Stimulated activated CD8-positive, alpha-beta memory T cell treated with anti-CD3 and anti-CD28 coated beads, Interleukin-12 subunit alpha, Interleukin-12 subunit beta, amount 100 ng/mL, for 4 hours (primary cell): ENCODE measurements around the gene LGI2.
"Not testable (repeated sequence)": the region's sequence is repeated elsewhere in the genome, so short reads cannot be mapped to it uniquely, and the experiment has no call there.

Experiments
- DNase-seq: peaks from one replicate; pipeline ENCODE4 v3.0.0-alpha.2; 2020; ENCODE audit warnings: low read depth

LGI2 gene, protein sequence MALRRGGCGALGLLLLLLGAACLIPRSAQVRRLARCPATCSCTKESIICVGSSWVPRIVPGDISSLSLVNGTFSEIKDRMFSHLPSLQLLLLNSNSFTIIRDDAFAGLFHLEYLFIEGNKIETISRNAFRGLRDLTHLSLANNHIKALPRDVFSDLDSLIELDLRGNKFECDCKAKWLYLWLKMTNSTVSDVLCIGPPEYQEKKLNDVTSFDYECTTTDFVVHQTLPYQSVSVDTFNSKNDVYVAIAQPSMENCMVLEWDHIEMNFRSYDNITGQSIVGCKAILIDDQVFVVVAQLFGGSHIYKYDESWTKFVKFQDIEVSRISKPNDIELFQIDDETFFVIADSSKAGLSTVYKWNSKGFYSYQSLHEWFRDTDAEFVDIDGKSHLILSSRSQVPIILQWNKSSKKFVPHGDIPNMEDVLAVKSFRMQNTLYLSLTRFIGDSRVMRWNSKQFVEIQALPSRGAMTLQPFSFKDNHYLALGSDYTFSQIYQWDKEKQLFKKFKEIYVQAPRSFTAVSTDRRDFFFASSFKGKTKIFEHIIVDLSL

DNA sequence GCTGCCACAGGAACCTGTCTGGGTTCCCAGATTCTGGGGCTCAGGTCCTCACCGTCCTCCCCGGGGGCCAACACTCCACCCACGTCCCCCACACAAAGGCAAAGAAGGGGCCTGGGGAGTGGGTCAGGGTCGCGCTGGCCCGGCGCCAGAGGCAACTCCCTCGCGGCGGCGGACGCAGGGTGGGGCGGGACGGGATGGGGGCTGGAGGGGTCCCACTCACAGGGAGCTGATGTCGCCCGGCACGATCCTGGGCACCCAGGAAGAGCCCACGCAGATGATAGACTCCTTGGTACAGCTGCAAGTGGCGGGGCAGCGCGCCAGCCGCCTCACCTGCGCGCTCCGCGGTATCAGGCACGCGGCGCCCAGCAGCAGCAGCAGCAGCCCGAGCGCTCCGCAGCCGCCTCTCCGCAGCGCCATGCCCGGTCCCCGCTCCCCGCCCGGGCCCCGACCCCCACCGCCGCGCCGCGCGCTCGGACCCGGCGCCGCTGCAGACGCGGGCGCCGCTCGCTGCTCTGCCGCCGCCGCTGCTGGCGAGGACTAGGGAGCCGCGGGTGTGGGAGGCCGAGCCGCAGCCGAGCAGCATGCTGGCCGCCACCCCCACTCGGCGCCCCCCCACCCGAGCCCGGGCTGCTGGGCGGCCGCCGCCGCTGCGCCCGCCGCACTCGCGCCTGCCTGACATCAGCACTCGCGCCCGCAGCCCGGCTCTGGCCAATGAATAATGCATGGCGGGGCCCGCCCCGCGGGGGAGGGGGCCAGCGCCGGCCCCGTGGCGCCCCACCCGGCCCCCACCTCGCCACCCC is at the start of gene LGI2:
Gene LGI2, minus strand, starts transcription at position 670 of the 800 bp plus-strand sequence. Its CDS starts 253 bp downstream, at position 417.
- DNase-seq: no peak

- no peak for DNase-seq
These were observed 47.8 kb upstream of the LGI2 start for GRCh38 chr4:25078523-25078922.

GRCh38 chr4:25076625-25077398 is 46.1 kb upstream of the LGI2 start:
- DNase-seq: no peak

DNA sequence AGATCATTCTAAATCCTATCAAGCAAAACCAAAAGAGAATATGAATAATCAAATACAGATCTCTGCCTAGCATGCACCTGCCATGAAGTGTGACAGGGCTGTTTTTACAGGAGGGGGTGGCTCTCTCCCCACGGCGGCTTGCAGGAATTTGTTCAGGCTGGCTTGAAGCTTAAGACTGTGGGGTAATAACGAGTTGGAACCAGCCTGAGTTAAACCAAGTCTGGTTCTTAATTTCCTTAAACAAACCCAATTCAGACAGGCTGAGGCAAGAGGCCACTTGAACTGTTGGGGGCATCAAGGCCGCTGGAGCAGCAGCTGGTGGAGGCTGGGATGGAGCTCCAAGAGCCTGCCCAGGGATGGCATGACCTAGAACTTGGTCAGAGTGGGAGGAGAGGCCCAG is 45.1 kb upstream of the LGI2 start:
- DNase-seq: no peak

DNA sequence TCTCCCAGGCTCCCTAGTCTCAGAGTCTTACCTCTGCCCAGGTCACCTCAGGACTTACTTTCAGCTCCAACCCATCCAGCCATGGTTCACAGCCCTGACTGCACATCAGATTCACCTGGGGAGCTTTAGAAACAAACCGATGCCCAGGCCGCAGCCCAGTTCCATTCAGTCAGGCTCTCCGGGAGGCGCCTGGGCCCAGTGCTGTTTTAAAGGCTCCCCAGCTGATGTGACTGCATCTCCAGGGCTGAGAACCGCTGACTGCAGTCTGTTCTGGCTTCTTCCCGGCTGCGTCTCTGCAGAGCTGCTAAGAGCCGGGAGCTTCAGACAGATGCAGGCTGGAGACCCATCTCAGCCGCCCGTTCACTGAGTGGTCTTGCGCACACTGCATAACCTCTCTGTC is 44.4 kb upstream of the LGI2 start:
- no peak for DNase-seq

GRCh38 chr4:25070545-25070944 is 39.8 kb upstream of the LGI2 start:
- no peak for DNase-seq

- no peak for DNase-seq
These were observed 38.3 kb upstream of the LGI2 start for GRCh38 chr4:25069014-25069413.

DNA sequence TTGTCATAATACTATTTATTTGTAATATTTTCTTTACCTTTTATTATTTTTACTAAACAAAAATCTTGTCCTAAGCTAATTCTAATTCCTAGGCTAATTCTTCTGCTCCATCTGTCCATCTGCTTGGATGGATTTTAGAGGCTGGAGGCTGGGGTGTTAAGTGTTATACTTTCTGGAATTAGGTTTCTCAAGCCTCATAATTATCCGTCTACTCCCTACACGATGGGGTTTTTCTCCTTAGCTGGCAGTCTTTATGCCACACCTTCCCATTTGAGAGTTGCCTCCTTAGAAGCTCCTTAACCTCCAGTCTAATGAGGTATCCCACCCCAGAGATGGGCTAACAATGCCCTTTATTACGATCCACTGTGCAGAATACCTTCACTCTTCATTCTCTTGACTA is 37.6 kb upstream of the LGI2 start:
- DNase-seq: no peak

- no peak for DNase-seq
These were observed 35.3 kb upstream of the LGI2 start for GRCh38 chr4:25065932-25066590.

- DNase-seq: no peak
These were observed 34.7 kb upstream of the LGI2 start for GRCh38 chr4:25065431-25065858.

GRCh38 chr4:25064447-25064846 is 33.7 kb upstream of the LGI2 start:
- not testable (repeated sequence) for DNase-seq

DNA sequence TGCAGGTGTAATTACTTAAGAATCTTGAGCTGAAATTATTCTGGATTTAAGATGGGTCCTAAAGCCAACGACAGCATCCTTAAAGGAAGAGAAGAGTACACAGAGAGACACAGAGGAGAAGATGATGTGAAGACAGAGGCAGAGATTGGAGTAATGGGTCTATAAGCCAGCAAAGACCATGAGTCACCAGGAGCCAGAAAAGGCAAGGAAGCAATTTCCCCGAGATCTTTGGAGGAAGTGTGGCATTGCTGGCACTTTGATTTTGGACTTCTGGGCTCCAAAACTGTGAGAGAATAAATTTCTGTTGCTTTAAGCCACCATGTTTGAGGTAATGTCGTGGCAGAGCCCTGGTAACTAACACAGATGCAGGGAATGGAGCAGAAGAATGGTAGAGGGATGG is 32.4 kb upstream of the LGI2 start:
- DNase-seq: no peak

DNA sequence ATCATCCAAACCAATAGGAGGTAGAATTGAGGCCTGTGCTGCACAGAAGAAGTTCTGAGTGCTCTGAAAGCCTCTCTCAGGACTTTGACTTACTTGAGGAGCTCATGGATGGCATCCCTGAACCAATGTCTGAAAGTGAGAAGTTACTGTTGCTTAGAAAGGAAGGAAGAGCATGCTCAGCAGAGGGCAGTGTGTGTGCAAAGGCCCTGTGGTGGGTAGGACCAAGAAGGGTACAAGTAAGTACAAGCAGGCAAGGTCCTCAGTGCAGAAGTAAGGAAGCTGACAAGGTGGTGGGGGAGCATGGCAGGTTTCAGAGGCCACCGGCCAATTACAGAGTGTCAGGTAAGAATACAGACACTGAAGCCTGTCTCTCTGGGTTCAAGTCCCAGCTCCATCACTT is 31.4 kb upstream of the LGI2 start:
- no peak for DNase-seq

- DNase-seq: no peak
These were observed 30.9 kb upstream of the LGI2 start for GRCh38 chr4:25061602-25062001.

GRCh38 chr4:25060963-25061340 is 30.2 kb upstream of the LGI2 start:
- no peak for DNase-seq

DNA sequence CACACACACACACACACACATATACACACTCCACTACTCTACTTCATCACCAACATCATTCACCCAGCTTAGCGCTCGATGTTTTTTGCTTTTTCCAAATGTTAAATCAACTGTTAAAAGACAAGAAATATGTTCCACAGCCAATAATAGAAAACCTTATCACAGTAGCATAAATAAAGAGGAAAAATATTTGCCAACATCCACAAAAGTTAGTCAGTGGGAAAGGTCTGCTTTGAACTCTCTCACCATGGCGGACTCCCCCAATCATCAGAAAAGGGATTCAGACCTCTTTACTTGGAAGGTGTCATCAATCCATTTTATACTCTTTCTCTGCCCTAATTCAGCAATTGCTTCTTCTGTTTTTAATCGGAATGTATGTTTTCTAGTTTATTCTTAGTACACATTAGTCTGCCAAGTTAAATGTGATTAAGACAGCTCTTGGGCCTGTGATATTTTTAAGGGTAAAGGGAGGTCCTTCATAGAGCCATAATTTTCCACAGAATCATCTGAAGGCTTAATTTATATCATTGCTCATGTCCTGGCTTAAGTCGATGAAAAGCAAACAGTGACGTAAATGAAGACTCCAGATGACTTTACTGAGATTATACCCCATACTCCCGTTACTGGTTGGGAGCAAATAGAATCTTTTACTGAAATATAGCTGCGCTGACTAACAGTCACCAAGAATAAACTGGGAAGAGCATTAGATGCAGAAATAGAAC is 29.7 kb upstream of the LGI2 start:
- DNase-seq: no peak

DNA sequence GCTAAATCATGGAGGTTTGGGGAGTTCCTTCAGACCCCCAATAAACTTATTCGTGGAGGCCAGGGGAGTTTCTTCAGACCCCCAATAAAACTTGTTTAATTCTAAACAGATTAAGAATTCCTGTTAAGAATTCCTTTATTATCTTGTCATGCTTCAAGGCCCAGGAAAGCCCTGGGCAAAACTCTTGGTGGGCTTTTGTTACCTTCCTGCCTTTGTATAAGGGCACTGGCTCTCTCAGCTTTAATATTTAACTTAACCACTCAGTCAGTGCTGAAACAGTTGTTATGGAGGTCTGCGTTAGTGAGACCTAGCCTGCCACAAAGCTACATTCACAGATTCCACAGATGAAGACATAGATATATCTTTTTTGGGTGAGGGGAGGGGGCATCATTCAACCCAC is 29.0 kb upstream of the LGI2 start:
- no peak for DNase-seq

- DNase-seq: no peak
These were observed 28.1 kb upstream of the LGI2 start for GRCh38 chr4:25058796-25059195.

- DNase-seq: no peak
These were observed 26.6 kb upstream of the LGI2 start for GRCh38 chr4:25057299-25057698.

DNA sequence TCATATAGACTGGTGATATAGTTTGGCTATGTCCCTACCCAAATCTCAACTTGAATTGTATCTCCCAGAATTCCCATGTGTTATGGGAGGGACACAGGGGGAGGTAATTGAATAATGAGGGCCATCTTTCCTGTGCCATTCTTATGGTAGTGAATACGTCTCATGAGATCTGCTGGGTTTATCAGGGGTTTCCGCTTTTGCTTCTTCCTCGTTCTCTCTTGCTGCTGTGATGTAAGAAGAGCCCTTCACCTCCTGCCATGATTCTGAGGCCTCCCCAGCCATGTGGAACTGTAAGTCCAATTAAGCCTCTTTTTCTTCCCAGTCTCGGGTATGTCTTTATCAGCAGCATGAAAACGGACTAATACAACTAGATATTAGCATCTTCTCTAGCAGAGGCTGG is 21.3 kb upstream of the LGI2 start:
- not testable (repeated sequence) for DNase-seq

DNA sequence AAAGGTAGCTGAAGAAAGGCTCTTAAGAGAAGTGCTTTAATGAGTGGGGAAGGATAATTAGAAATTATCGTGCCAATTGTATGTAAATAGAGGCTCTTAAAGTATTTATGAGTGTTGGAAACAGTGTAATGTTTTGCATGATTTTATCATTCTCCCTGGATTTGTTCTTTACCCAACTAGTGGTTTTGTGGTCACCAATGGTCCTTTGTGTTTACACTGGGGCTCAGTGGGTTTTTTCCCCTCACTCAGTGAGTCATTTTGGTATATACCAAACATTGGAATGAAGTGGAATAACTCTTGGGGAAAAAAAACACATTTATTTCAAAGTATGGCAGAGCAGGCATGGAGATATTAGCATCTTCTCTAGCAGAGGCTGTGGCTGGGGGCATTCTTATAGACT is 20.8 kb upstream of the LGI2 start:
- no peak for DNase-seq
